Stimulated activated CD4-positive, alpha-beta T cell treated with anti-CD3 and anti-CD28 coated beads, Interleukin-2, amount 100 ng/mL, for 24 hours (primary cell): ENCODE results near the gene CHSY1.
"Not testable (repeated sequence)": the region's sequence is repeated elsewhere in the genome, so short reads cannot be mapped to it uniquely, and the experiment has no call there.

Source experiments
- DNase-seq, 2 donors: peaks; one replicate each; pipeline ENCODE4 v3.0.0-alpha.2; 2020

CHSY1 gene

GRCh38 chr15:101131489-101132389 is 120.1 kb downstream of the CHSY1 start:
- no peak for DNase-seq

- DNase-seq = no peak
These were observed 121.9 kb downstream of the CHSY1 start for GRCh38 chr15:101129851-101130380.

GRCh38 chr15:101128221-101129015 is 123.4 kb downstream of the CHSY1 start:
- DNase-seq = no peak

- DNase-seq = peak; percentile 52
These were observed 124.3 kb downstream of the CHSY1 start for GRCh38 chr15:101127506-101128076.

GRCh38 chr15:101126618-101127505 is 125.0 kb downstream of the CHSY1 start:
- peak; percentile 30 to 35 for DNase-seq

- DNase-seq = not testable (repeated sequence)
These were observed 125.9 kb downstream of the CHSY1 start for GRCh38 chr15:101125881-101126428.
